CD4-positive, alpha-beta T cell treated with Interleukin-6 for 4 hours (primary cell): ENCODE data around the gene PFDN1.

ENCODE experiments used
- DNase-seq: peaks from one replicate; pipeline ENCODE4 v3.0.0-alpha.2; 2020; ENCODE audit warnings: mixed read lengths

PFDN1 gene

DNA sequence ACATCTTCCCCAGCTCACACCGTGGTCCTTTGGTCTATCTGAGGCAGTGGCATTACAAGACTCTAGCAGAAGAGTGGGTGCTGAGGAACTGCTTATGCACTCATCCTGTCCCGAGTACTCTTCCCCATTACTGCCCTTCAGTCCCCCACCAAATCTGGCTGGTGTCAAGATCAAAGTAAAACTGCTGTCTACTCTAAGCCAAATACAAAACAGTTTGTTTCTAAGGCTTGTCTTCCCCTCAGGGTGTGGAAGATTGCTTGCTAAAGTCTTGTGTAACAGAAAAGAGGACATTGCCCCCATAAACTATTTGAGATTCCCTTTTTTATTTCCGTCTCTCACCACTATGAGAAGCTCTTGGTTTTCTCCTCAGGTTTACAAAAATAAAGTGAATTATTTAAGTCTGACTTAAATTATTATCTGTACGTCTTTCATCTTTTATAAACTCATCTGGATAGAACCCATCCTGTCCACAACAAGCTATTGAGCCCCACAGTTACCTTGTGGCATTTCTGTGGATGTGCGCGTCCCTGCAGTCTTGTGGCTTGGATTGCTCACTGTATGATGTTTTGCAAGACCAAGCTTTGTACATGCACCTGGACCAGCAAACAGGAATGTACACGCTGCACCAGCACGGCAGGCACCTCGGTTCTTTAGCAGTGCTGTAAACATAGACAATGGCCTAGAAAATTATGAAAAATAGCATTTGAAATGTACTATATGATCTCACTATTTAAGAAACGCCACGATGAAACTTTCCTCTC, 66.9 kb downstream of the PFDN1 start:
- no peak for DNase-seq

DNA sequence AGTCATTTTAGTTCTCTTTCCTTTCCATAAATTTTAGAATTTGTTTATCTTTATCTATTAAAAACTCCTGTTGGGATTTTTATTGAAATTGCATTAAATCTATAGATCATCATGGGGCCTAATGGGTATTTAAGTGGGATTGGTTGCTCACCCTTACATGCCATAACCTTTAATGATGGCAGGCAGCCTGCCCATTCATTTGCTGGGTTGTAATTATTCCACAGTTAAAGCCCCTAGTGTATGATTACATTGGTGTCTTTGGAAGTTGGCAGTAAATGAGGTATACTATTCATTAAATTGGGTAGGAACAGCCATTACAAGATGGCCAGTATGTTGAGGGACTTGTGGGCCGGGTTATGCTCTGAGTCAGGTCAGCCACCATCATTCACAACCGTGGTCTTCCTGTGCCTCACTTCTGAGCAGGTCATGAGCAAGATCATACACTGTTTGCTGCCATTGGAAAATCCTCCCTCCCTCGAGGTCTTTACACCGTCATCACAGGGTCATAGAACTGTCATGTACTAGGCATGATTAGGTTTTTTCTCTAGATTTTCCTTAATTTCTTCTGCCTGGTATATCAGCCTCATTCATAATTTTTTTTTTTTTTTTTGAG, 68.4 kb downstream of the PFDN1 start:
- DNase-seq, result no peak

DNA sequence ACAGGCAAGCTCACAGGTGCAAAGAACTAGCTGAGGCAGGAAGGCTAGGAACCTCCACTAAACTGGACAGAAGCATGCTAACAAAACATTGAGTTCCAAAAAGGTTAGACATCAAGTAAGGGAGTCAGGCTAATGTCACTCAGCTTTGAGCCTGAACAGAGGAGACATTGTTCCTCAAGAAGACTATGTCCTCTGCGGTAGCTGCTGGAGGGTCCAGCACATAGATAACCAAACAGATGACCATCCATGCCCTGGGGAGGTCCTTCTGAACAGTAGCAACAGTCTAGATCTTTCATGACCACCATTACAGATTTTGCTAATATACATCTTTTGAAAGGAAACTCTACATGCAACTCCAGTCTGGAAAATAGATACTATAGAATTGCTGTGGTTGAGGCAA, 70.2 kb downstream of the PFDN1 start:
- no peak for DNase-seq

DNA sequence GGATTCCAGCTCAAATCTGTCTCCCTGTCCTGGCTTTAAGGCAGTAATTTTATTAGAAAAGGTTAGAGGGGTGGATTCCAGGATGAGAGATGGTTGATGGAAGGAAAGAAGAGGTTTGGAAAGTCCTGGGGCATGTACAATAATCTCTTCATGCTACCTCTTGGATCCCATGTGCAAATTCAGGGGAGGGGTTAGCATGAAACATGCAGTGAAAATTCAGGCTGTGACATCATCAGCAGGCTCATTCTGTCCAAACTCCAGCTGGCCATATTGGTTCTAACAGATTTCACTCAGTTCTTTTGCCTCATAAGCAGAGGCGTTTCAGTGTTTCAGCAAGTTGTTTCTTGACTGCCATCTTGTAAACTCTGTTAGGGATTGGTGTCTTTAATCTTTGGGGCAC, 72.5 kb downstream of the PFDN1 start:
- no peak for DNase-seq

DNA sequence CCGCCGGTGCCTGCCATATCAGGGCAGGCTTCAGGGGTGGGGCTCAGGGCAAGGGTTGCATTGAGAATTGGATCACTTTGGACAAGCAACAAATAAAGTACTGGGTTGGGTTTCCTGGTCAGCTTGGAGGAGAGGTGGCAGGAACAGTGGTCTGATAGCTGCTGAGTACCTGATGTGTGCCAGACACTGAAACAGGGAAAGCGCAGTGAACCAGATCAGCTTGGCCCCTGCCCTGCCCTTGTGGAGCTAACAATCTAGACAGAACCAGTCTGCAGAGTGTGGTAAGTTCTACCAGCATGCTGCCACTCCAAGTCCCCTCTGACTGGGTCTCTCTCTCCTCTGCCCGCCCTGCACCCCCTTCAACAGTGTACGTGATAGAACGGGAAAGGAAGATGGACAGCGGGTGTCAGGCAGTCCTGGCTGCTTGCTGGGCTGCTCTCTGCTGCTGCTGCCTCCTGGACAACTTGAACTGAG, 74.5 kb downstream of the PFDN1 start:
- DNase-seq, result no peak

DNA sequence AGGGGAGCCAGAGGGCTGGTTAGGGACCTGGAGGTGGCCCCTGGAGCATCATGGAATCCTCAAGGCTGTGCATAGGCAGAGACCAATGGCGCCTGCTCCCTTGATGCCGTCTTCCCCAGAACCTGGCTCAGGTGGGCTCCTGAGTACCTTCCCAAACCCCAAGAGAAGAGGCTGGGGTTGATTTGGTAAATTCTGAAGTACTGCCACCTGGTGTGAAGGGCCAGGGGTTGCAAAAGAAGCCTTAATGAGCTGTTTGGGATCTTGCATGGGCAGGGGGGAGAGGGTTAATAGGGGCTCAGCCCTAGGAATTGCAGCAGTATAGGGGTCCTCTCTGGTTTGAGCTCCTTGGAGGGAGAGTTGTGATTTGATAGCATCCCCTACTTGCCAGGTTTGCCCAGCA, 75.9 kb downstream of the PFDN1 start:
- DNase-seq, result no peak

DNA sequence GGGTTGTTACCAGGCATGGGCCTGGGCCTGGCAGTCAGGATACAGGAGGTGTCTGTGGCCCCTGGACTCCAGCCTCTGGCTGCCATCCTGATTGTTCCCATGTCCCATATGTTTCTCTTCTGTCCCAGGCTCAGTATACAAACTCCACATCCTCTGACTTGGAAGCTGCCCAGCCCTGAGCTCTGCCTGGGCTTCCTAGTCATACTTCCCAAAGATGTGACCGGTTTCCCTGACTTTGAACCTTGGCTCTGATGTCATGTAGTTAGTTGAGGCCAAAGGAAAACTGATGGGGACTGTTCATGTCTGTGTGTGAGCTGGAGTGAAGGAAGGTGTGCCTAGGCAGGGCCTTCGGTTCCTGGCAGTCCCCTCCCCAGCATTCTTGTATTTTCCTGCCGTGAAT, 77.5 kb downstream of the PFDN1 start:
- DNase-seq, result no peak

DNA sequence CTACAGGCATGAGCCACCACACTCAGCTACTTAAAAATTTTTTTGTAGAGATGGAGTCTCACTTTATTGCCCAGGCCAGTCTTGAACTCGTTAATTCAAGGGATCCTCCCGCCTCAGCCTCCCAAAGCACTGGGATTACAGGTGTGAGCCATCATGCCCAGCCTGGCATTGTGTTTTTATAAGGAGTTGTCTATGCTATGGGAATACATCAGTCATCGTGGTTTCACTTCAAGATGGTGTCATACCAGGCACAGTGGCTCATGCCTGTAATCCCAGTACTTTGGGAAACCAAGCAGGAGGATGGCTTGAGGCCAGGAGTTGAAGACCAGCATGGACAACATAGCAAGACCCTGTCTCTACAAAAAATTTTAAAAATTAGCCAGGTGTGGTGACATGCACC, 78.2 kb downstream of the PFDN1 start:
- DNase-seq, result no peak

DNA sequence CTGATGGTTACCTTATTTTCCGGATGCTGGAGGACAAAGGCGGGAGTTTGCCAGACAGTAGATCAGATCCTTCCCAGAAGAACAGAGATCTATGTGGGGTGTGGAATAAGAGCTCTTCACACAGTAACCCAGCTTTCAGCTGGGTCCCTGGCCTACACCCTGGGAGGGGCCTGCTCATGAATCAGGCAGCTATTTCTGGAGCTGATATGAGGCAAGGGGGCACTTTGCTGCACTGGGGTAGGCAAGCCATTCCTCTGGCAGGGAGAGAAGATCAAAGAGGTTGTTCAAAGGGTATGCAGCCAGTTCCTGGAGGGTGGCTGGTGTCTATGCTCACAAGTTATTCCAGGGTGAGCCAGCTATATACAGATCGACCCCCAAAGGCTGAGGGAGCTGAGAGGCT, 79.3 kb downstream of the PFDN1 start:
- DNase-seq, result no peak

DNA sequence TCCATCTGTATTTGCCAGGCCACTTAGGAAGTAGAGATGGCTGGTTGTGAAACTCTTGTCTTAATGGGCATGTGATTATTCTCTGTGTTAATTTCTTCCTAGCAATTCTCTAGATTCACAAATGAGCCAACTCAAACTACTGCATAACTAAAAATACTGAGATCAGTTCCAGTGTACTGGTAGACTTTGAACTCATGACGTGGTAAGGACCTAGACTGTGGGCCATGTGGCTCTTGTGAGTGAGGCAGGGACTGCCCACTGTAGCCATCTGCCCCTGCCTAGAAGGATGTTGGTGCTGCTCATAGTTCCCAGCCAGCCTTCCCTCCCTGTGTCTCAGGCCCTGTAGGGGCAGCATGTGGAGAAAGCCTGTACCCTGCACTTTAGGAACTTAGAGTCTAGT, 80.5 kb downstream of the PFDN1 start:
- no peak for DNase-seq

DNA sequence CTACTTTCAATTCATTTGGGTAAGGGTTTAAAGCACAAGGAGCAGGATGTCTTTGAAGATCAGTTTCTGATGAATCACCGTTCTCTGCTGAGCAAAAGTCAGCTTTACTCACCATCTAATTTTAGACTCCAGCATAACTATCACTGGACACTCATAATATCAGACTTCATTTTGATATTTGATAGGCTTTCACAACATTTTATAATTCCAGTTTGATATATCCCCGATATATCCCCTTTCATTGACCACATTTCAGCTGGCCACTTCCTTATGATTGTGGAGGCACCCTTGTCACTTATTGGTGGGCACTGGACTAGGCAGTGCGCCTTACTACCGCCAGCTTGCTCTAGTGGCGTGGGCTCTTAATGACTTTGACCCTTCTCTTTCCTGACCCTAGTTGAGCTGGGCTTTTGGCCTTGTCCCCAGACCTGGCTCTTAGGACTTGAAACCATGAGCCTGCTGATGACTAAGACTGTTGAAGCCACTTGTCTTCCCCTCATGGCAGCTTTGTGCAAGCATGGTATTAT, 81.1 kb downstream of the PFDN1 start:
- DNase-seq, result no peak

DNA sequence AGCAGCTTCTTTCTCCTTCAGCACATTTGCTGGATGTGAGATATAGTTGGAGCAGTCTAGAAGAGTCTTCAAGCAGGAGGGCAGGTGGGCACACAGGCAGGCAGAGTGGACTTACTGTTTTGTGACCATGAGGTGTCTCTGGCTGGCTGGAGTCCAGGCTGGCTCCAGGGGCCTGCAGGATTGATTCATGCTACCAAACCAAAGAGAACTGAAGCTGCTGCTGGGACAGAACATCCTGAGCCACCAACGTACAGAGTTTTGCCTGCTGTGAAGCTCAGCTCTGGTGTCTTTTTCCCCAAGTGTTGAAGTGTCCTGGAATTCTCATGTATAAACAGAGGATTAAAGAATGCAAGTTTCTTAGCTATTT, 82.2 kb downstream of the PFDN1 start:
- no peak for DNase-seq

DNA sequence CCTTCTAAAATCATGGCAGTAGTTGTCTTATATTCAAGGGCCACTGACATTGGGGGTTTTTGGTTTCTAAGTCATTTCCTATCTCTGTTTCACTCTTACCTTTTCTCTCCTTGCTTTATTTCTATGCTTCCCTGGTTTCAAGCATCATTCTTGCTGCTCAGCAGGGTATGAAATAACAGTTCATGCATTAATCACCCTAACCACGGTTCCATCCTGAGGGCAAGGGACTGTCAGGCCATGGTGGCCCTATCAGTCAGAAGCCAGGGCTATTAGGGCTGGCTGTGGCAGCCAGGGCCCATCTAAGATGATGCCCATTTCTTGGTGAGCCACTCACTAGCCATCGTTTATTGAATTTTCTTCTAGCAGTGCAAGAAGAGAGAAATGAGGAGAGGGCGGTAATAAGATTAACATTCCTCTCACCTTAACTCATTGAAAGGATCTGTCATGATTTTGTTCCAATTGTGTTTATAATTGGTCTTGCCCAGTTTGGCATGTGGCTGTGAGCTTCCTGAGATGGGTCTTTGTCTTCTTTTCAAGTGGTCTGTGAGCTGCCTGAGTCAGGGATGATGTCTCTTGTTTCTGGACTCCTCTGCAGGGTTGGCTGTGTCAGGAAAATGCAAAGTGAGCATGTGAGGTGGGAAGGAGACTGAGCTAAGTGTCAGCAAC, 82.7 kb downstream of the PFDN1 start:
- DNase-seq, result no peak

DNA sequence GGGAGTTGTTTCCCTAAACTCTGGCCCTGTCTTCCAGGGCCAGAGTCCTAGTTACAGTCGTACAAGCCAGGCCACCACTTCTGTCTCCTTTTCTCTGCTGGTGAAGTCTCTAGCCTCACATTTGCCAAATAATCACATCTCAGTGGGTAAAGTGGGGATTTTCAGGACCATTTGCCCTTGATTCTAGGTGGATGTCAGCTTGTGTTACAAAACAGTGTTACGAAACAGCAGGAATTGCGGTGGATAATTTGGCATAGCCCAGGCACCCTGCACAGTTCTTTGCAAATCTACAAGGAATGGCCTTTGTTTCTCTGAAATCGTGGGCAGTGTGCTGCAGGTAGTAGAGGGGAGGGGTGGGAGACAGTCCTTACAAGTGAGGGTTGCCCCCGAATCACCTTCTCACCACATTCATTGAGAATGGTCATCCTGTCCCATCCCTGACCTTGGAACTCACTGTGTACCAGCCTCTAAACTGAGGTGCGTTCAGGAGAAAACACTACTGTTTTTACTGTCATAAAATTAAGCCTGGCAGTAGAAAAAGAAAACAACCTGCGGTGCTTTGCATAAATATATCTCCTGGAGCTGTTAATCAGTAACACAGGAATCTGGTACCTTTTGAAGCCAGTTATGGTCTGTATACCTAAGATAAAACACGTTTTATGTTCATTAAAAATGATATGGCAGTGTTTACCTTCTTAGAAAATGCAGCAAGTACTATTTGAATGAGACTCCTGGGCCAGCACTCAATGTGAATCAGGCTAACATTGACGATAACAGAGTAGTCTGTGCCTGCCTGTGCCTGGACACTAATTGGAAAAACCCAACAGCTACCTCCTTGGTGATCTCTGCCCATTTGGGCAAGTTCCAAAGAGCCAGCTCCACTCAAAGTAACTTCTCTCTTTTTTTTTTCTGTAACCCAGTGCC, 83.6 kb downstream of the PFDN1 start:
- no peak for DNase-seq

DNA sequence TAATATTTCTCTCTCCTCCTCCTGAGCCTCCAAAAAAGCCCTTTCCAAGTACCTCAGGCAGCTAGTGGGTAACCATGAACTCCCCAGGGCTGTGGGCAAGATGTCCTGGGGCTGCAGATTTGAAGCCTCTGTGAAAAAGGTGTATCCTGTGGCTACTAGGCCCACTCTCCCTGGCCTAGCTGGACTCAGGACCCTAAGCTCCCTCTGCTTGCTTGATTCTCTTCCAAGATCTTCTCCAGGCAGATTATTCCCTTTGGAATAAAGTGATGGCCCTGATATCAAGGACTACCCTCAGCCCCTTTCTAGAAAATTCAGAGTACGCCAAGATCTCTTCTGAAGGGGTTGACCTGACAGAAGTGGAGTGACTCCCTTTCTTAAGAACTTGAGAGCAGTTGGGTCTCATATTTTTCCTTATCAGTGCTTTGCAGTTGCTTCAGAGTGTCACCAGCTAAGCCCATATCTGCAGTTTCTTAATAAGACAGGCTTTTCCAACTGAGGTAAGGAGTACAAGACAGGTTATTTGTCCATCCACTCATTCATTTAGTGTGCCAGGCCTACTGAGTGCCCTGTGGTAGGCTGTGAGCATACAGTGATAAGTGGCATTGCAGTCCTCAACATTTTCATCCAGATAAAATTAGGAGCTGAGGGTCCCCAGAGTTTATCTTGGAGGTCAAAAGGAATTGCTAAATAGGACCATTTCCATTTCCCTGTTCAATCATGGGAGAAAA, 85.4 kb downstream of the PFDN1 start:
- DNase-seq, result no peak

DNA sequence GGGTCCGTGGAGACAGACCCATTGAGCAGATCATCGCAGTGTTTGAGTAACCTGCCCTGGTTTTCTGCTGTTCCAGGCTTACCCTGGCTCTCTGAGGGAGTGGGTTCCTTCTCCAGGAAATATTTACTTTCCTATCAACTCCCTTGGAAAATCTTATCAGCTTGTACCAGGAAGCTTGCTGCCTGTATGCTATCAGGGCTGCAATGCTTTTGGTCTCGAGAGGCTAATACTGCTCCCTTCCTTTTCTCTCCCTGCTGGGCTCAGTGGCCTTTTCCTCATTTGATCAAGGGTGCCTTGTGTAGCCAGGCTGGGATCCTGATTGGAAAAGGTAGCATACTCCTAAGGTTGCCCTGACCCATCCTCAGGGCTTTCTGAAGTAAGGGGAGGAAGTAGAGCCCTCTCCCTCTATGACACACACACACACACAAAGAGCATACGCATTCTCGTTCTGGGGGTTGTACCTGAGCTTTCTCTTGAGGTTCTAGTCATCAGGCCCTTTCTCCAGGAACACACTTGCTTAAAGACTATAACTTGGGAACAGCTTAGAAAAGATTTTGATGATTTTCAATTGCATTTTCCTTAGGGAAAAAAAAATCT, 86.3 kb downstream of the PFDN1 start:
- no peak for DNase-seq

DNA sequence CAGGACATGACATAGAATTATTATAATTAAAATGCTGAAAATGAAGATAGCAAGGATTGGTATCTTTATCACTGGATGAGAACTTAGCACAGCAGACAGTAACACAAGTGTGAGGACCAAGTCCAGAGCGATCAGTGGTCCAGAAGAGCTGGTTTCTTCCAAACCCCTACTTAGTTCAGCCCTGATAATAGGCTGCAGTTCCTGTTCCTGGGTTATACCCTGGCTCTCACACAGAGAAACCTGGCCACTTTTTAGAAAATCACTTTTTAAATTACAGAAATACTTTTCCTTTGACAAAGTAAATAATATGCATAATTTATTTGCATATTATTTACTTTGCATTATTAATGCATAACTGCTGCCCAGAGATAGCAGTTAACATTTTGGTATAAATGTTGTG, 87.6 kb downstream of the PFDN1 start:
- no peak for DNase-seq

DNA sequence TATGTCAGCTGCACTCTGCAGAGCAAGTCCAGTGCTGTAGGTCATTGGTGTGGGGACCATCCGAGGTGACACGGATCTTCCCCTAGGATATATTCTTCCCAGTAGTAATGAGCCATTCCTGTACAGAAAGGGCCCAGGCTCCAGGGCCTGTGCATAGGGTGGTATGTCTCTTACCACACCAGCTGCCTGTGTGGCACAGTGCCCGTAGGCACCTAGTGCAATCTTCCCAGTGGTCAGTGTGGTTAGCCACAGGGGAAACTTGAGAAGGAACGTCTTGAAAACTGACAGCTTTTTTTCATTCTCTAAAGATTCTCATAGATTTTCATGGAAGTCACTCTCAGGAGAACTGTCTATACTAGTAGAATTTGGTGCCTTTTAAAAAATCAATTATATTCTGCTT, 88.1 kb downstream of the PFDN1 start:
- no peak for DNase-seq

DNA sequence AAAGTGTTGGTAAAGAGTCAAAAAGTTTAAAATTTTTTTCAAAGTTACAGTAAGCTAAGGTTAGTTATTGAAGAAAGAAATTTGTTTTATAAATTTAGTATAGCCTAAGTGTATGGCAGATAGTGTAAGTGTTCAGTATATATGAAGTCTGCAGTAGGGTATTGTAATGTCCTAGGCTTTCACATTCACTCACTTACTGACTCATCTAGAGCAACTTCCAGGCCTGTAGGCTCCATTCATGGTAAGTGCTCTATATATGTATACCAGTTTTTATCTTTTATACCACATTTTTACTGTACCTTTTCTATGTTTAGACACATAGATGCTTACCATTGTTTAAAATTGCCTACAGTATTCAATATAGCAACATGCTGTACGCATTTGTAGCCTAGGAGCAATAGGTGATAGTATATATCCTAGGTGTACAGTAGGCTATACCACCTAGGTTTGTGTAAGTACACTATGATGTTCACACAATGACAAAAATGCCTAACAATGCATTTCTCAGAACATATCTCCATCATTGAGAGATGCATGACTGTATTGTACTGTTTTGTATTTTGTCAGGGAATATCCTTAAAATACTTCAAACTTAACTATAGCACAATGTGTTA, 89.4 kb downstream of the PFDN1 start:
- no peak for DNase-seq

DNA sequence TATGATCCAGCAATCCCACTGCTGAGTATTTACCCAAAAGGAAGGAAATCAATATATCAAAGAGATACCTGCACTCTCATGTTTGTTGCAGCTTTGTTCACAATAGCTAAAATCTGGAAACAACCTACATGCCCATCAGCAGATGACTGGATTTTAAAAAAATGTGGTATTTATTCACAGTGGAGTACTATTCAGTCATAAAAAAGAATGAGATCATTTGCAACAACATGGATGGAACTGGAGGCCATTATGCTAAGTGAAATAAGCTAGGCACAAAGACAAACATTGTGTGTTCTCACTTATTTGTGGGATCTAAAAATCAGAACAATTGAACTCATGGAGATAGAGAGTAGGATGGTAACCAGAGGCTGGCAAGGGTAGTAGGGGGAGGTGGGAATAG, 94.8 kb downstream of the PFDN1 start:
- no peak for DNase-seq

DNA sequence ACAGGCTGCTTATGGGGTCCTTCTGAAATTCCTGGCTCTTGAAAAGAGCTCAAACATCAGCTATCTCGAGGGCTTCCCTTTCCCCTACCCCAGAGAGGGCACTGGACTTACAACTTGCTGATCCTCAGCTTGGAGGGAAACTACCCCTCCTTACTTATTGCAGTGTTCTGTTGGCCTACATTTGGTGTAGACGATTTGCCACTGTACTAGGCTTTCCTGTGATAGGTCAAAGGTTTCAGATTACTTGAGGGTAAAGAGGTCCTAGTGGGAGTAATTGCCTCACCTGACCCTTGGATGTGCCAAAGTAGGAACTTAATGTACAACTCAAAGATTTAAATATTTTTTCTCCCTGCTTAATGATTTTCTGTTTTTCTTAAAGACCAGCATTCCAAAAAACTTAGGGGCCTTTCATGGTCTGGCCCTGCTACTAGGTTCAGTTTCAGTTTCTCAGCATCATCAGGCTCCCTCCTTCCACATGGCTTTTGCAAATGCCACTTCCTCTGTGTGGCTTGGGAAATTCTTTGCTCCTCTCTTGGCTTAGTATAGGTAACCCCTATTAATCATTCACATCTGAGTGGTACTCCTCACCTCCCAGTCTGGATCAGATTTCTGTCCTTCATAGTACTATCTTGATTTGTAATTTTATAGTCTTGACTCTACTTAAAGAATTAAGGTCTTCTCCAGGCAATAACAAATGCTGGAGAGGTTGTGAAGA, 95.5 kb downstream of the PFDN1 start:
- DNase-seq, result no peak
